ENCODE data around the gene ECM1.

The ECM1 gene

DNA sequence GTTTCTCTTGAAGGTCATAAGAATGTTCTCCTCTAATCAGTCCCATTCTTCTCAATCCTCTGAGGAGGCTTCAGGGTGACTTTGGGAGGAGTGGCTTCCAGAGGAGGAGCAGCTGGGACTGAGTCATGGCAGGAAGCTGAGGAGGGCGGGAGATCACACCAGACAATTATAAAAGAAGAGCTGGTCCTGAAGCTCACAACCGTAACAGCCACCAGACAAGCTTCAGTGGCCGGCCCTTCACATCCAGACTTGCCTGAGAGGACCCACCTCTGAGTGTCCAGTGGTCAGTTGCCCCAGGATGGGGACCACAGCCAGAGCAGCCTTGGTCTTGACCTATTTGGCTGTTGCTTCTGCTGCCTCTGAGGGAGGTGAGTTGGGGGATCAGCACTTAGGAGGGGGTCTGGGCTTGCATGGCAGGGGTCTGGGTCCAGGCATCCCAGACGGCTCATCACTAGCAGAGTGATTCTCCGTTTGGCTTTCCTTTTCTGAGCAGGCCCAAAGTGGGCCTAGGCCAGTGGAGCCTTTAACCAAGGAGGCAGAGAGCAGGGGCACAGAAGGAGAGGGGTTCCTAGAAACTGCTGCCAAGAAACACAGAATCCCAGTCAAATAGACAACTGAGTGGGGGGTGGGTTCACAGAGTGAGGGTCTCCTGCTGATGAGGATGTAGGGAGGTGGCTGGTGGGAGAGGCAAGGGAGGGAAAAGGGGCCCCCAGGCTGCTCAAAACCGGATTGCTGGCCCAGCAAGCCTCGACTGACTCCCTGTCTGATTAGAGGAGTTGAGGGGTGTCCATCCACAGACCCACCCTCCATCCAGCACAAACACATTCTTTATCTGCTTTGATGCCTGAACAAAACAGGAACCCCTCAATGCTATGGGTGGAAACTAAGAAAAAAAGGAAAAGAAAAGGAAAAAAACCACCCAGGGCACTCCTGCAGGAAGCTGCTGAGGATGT is at the start of gene ECM1:
TSS of gene ECM1 (plus strand) at position 198 of the 953 bp plus-strand sequence. CDS start at position 299, 101 bp downstream.
- peak; percentile 64 for DNase-seq (ENCODE audit: low read depth)

DNA sequence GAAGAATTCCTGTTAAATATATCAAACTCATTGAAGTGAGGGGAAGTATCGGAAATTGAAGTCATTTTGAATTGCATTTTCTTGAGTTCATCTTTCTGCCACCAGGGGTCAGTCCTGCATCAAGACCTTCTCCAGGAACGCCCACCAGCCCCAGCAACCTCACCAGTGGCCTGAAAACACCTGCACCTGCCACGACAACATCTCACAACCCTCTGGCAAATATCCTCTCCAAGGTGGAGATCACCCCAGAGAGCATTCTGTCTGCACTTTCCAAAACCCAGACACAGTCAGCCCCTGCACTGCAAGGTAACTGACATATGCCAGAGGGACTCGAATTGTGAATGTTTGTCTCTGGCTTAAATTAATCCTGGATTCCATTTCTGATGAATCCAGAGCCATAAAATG is 43.5 kb upstream of the ECM1 start:
- DNase-seq (ENCODE audit: low read depth) = peak; percentile 53

DNA sequence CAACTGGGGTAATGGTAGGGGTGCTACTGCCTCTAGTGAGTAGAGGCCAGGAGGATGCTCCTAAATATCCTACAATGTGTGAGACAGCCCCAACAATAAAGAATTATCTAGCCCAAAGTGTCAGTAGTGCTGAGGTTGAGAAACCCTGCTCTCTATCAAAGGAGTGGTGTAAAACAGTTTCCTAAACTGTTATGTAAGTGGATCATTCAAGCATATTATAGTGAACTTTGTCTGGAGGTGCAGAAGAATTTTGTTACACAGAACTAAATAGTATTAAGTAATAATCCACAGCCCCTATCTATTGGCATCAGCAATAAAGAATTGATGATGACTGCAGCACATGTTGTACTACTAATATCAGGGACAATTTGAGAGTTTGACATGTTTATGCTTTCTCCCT is 40.9 kb upstream of the ECM1 start:
- no peak for DNase-seq (ENCODE audit: low read depth)

DNA sequence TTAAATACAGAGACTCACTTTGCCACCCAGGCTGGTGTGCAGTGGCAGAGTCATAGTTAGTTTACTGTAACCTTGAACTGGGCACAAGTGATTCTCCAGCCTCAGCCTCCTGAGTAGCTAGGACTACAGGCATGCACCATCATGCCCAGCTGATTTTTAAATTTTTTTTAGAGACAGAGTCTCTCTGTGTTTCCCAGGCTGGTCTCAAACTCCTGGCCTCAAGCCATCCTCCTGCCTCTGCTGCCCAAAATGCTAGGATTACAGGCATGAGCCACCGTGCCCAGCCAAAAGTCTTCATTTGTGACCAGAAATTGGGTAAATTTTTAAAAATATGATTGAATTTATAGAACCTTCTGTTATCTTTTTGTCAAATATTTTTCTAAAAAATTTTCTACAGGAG is 38.6 kb upstream of the ECM1 start:
- no peak for DNase-seq (ENCODE audit: low read depth)

DNA sequence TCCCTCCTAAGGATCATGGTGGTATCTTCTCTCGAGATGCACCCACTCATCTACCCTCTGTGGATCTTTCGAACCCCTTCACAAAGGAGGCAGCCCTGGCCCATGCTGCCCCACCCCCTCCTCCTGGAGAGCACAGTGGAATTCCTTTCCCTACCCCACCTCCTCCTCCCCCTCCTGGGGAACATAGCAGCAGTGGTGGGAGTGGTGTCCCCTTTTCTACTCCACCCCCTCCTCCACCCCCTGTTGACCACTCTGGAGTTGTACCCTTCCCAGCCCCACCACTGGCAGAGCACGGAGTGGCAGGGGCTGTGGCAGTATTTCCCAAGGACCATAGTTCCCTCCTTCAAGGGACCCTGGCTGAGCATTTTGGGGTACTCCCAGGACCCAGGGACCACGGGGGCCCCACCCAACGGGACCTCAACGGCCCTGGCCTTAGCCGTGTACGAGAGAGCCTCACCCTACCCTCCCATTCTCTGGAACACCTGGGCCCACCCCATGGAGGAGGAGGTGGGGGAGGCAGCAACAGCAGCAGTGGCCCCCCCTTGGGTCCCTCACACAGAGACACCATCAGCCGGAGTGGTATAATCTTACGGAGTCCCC is 35.2 kb upstream of the ECM1 start:
- DNase-seq (ENCODE audit: low read depth) = no peak

DNA sequence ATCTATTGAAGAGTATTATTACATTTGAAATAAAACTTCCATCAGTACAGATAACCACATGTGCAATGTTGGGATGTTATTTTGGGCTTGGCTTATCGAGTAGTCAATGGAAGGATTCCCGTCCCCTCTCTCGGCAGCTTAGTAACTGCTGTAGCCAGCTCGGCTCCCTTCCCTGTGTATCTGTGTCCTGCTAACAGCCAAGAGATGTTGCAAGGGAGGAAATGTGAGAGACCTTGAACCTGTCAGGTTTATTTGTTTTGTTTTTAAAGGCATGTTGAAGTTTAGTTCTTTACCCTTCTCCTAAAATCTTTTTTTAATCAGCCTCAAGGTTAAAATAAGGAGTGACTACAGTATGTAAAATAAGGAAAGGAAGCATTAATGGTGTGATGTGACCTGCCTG is 34.2 kb upstream of the ECM1 start:
- peak; percentile 42 for DNase-seq (ENCODE audit: low read depth)

DNA sequence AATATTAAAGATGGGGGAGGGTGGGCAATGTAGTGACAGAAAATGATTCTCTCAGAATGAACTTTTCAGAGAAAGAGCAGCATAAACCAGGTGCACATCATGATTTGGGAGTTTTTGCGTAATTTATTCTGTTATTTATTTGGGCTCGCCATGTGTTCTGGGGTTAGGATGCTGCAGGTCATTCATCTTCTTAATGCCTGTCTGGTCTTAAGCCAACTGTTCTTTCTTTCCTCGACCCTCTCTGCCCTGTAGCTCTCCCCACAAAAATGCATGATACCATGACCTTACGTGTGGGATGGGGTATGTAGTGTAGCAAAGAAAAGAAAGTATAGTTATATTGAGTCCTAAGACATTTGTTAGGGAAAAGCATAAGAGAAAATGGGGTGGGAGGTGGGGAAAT is 33.0 kb upstream of the ECM1 start:
- DNase-seq (ENCODE audit: low read depth) = peak; percentile 64

DNA sequence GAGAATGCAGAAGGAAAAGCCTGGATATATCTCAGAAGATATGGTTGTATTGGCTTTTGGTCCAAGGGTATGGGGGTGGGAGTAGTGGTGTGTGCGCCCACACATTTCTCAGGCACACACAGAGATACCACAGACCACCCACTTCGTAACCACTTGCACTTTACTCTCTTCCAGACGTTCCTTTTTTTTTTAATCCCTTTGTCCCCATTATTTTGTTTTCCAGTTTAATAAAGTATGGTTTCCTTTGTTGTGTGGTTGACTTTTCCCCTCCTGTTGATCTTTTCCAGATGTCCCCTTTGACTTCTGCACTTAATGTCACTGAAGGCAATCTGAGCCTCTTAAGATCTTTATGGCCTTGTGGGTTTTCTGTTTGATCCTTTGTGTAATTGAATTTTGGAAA is 31.2 kb upstream of the ECM1 start:
- DNase-seq (ENCODE audit: low read depth) = peak; percentile 13

DNA sequence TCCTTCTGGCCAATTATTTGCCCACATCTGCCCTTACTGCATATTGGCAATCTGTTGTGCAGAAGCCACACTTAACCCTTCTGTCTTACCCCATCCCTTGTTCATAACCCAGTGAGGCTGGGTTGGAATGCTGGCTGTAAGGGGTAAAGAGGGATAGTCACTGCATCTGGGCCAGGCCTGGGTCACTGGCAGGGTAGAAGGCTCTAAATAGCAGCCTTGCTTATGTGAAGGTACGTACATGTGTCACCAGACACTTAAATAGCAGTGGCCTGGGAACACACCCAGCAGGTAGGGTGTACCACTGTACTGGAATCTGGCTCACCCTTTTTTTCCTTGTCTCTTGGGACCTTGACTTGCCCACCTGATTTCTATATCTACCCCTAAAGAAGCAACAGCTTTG is 30.6 kb upstream of the ECM1 start:
- no peak for DNase-seq (ENCODE audit: low read depth)

DNA sequence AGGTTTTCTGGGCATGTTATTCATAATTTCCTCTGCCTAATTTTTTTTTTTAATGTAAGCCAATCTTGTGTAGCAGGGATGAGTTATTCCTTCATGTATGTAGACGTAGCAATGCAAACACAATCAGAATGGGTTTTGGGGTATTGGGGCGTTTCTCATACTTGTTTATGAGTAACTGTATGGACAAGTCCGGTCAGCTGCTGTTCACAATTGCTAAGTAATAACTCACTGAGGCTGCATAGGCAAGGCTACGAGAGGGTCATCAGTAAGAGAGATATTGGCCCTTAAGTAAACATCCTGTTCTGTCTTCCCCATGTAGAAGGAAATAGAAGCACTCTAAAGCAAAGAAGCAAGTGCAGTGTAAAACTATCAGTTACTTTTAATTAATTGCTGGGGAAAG is 30.2 kb upstream of the ECM1 start:
- peak; percentile 55 for DNase-seq (ENCODE audit: low read depth)

DNA sequence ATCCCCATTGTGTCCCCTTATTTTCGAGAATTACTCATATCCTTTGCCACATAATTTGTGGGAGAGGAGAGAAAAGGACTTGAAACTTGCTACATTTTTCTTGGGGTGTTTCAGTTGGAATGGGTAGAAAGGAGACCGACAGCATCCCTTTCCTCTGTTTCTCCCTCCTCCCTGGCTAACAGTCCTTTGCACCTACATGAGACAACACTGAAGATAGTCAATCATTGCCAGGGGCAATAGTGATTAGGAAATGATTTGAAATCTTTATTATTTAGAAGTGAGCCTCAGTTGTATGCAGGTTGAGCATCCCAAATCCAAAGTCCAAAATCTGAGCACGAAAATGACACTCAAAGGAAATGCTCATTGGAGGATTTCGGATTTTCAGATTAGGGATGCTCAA is 28.5 kb upstream of the ECM1 start:
- no peak for DNase-seq (ENCODE audit: low read depth)

DNA sequence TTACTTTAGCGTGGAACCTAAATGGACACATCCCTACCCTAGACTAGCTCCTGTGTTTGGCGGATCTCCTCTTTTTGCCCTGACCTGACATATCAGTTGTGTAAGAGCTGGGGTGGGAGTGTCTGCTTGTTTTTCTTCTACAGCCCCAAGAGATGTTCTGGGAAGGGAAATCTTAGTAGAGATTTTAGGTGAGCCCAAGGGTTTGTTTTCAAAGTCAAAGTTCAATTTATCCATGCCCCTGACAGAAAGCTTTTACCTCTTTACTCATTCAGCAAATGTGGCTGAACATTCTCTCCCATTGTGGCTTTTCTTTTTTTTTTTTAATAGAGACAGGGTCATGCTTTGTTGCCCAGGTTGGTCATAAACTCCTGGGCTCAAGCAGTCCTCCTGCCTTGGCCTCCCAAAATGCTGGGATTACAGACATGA is 28.0 kb upstream of the ECM1 start:
- peak; percentile 16 for DNase-seq (ENCODE audit: low read depth)

DNA sequence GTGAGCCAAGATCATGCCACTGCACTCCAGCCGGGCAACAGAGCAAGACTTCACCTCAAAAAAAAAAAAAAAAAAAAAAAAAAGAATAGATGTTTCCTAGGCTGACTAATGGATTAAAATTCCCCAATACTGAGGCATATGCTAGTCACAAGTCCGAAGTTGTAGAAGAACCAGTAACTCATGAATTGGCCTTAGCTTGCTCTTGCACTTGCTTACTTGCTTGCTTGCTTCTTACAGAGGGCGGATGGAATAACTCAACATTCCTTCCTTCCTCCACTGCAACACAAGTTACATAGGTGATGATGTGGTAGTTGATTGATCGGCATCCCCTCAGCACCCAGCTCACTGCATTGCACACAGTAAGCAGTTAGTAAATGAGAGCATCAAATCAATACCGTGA is 23.5 kb upstream of the ECM1 start:
- DNase-seq (ENCODE audit: low read depth) = peak; percentile 54

DNA sequence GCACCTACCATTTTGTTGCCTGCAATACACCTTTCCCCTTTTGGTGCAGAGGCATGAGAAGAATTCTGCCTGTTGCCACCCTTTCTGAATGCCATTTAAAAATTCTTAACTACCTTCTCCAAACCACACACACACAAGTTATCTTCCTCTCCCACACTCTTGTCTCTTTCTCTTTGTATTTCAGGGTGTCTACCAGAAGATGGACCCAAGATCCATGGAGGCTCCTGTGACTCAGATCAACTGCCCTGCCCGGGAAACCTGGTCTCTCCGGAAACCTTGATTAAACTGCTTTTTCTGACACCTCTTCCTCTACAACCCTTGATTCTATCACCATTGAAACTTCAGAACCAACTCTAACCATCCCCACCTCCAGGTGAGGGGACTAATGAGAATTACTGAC is 23.0 kb upstream of the ECM1 start:
- peak; percentile 62 for DNase-seq (ENCODE audit: low read depth)

DNA sequence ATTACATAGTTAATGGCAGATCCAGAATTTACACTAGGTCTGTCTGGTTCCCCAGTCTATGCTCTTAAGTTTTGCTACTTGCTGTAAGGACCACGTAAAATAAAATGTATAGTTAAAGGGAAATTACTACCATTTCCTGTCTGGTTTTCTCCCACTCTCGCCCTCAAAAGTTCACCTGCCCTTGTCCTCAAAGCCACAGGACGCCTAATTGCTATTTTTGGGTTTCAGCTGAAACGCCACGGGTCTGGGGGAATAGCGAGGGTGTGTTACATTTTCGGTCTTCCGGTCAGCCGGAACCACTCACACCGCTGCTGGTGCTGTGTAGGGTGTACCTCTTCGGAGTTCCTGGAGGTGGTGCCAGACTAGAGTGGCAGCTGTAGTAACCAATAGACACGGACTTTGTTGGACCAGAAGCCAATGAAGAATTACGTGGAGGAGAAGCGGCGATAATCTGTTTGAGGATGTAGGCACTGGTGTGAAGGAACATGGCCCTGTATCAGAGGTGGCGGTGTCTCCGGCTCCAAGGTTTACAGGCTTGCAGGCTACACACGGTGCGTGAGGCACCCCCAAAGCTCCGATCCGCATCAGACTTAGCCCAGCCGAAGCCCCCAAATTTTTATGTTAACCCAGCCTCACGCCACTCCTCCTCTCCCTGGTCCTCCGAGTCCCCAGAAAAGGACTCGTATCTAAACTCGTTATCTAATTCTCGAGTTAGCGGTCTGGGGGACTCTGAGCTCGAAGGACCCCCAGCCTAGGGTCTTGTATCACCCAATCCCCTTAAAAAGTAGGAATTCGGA is 20.7 kb upstream of the ECM1 start, which contains the start of gene TARS2:
TSS of gene TARS2 (plus strand) at position 454 of the 797 bp plus-strand sequence. CDS start at position 486, 32 bp downstream.
- DNase-seq (ENCODE audit: low read depth) = peak; percentile 98

DNA sequence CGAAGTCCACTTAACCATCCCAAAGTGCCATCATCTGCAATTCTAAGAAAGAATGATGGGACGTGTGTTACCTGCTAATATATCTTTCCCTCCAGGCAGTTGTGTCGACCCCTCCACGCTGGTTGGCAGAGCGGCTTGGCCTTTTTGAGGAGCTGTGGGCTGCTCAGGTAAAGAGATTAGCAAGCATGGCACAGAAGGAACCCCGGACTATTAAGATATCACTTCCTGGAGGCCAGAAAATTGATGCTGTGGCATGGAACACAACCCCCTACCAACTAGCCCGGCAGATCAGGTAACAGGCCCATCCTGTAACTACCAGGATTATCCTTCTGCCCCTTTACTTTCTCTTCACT is 20.2 kb upstream of the ECM1 start:
- DNase-seq (ENCODE audit: low read depth) = no peak

DNA sequence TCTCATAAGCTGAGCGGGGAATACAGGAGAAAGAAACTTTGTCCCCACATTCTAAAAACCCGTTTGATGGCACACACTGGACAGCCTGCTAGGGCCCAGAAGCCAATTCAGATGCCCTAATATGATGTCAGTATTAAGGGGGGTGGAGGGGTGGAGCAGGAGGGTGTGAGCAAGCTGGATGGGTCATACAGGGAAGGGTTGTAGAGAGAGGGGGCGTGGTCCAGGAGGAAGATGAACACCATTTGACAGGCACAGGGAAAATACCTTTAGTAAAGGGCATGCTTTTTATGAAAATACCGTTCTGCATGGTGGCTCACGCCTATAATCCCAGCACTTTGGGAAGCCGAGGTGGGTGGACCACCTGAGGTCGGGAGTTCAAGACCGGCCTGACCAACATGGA is 14.7 kb upstream of the ECM1 start:
- no peak for DNase-seq (ENCODE audit: low read depth)

DNA sequence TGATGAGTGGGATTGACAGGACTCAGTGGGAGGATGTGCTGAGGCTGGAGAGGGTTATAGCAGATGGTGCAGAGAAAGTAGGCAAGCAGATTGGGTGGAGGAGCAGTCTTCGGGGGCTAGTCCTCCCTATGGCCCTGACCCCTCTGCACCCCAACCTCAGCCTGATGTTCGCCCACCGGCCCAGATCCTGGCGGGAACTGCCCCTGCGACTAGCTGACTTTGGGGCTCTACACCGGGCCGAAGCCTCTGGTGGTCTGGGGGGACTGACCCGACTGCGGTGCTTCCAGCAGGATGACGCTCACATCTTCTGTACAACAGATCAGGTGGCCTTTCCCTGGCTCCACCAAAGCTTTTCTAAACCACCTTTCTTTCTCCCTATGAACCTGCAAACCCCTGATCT is 9.6 kb upstream of the ECM1 start:
- DNase-seq (ENCODE audit: low read depth) = no peak

DNA sequence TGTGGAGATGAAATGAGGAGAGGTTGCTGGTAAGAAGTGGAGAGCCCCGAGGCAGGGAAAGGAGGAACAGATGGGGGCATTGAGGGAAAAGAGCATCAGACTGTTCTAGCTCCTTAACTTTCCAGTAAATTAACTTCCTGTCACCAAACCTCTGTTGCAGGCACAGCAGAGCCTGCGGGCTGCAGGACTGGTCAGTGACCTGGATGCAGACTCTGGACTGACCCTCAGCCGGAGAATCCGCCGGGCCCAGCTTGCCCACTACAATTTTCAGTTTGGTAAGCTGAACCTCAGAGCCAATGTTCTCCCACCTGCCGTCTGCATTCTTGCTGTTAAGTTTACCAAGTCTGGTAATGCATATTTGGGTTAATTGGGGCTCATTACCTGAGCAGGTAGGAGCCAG is 2.5 kb upstream of the ECM1 start:
- no peak for DNase-seq (ENCODE audit: low read depth)

DNA sequence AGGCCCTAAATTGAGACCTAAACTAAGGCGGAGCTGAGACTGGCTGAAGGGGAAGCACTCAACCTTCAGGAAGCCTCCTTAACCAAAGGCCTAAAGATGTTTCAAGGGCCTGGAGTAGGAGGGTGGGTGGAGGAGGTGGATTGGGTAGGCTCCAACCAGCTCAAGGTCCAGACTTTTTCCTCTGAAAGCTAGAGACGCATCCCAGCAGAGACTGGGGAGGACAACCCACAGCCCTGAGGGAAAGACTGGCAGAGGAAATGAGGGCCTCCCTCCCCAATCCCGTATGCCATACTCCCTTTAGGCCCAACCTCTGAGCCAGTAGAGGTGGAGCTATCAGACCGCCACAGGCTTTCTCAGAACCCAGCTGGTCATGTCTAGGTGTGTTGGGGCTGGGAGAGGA is 1.1 kb downstream of the ECM1 start:
- no peak for DNase-seq (ENCODE audit: low read depth)

DNA sequence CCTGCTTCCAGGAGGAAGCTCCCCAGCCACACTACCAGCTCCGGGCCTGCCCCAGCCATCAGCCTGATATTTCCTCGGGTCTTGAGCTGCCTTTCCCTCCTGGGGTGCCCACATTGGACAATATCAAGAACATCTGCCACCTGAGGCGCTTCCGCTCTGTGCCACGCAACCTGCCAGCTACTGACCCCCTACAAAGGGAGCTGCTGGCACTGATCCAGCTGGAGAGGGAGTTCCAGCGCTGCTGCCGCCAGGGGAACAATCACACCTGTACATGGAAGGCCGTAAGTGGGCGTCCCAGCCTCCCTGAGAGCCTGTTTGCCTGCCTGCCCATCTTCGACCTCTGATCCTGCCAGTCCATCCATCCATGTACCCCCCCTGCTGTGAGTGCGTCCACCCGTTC is 3.6 kb downstream of the ECM1 start:
- DNase-seq (ENCODE audit: low read depth) = no peak

DNA sequence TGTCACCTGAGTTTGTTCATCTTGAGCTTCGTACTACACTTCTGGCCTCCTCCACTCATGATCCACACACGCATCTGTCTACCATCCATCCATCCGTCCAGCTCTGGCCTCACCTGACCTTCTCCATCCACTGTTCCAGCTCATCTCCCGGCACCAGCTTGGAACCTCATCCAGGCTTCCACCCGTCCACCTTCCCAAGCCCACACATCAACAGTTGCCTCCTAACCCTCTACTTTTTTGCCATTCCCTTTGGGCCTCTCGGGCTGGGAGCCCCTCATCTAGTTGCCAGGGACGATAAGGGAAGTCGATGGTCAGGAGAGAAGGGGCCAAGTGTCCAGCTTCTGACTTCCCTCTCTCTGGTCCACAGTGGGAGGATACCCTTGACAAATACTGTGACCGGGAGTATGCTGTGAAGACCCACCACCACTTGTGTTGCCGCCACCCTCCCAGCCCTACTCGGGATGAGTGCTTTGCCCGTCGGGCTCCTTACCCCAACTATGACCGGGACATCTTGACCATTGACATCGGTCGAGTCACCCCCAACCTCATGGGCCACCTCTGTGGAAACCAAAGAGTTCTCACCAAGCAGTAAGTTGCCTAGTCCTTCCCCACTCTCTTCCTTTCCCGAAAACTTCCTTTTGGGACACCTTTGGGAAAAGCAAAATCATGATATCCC is 4.2 kb downstream of the ECM1 start:
- DNase-seq (ENCODE audit: low read depth) = no peak
